HEK293 (cell line): ENCODE measurements around the gene SSU72.

Experiments used
- SETDB1 ChIP-seq: IDR thresholded peaks from one replicate; pipeline ENCODE4 v1.6.1; 2017; ENCODE audit warnings: mild to moderate bottlenecking, low read length, moderate library complexity, mixed read lengths; ENCODE audit not compliant: insufficient read length
- ZBTB1 ChIP-seq: fragments of 450-650 bp; formaldehyde crosslinking; IDR thresholded peaks from 2 replicates; pipeline ENCODE4 v1.5.1; 2016; ENCODE audit warnings: missing biosample characterization, missing genetic modification characterization
- ZFHX2 ChIP-seq: fragments of 450-650 bp; formaldehyde crosslinking; conservative IDR thresholded peaks from 2 replicates; pipeline ENCODE4 v1.5.1; 2016; ENCODE audit warnings: missing biosample characterization, missing genetic modification characterization
- ZNF114 ChIP-seq: fragments of 450-650 bp; formaldehyde crosslinking; IDR thresholded peaks from 2 replicates; pipeline ENCODE4 v1.5.0; 2017; ENCODE audit warnings: missing biosample characterization, missing genetic modification characterization
- ZNF248 ChIP-seq: fragments of 450-650 bp; formaldehyde crosslinking; IDR thresholded peaks from 2 replicates; pipeline ENCODE4 v1.5.1; 2017; ENCODE audit warnings: missing biosample characterization, missing genetic modification characterization
- ZNF416 ChIP-seq: fragments of 450-650 bp; formaldehyde crosslinking; IDR thresholded peaks from 2 replicates; pipeline ENCODE4 v1.5.1; 2016; ENCODE audit warnings: missing biosample characterization, missing genetic modification characterization
- ZNF558 ChIP-seq: fragments of 450-650 bp; formaldehyde crosslinking; IDR thresholded peaks from 2 replicates; pipeline ENCODE4 v1.5.1; 2016; ENCODE audit warnings: missing biosample characterization, missing genetic modification characterization
- ZNF585B ChIP-seq: fragments of 450-650 bp; formaldehyde crosslinking; IDR thresholded peaks from 2 replicates; pipeline ENCODE4 v1.5.1; 2016; ENCODE audit warnings: missing biosample characterization, missing genetic modification characterization
- ZNF792 ChIP-seq: fragments of 450-650 bp; formaldehyde crosslinking; IDR thresholded peaks from 2 replicates; pipeline ENCODE4 v1.5.1; 2016; ENCODE audit warnings: missing biosample characterization, missing genetic modification characterization
- TF ChIP-seq, protein P1 (sequence below): fragments of 450-650 bp; formaldehyde crosslinking; IDR thresholded peaks from 2 replicates; pipeline ENCODE4 v1.5.1; 2016; ENCODE audit warnings: missing biosample characterization, missing genetic modification characterization
- TF ChIP-seq, protein P2 (sequence below): fragments of 450-650 bp; formaldehyde crosslinking; IDR thresholded peaks from 2 replicates; pipeline ENCODE4 v1.5.1; 2017; ENCODE audit warnings: missing biosample characterization, missing genetic modification characterization
- TF ChIP-seq, protein P3 (sequence below): fragments of 450-650 bp; formaldehyde crosslinking; conservative IDR thresholded peaks from 2 replicates; pipeline ENCODE4 v1.5.1; 2016; ENCODE audit warnings: low read depth, missing biosample characterization, missing genetic modification characterization

DNA sequence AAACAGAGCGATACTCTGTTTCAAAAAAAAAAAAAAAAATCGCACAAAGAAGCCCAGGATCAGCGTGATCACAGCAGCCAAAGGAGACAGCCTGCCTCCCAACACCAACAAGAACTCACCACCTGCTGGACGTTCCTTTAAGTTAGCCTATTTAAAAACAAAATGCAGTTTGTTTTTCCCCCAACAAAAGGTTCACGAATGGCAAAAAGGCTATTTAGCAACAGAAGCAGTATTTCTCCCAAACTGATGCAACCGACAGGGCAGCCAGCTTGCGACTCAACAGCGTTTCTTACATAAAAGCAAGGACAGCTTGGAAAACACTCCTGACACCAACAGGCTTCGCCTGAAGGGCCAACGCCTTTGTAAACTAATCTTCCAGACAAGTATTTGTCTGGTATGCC lies 6.8 kb downstream of the SSU72 start:
- TF ChIP-seq, protein P1, sequence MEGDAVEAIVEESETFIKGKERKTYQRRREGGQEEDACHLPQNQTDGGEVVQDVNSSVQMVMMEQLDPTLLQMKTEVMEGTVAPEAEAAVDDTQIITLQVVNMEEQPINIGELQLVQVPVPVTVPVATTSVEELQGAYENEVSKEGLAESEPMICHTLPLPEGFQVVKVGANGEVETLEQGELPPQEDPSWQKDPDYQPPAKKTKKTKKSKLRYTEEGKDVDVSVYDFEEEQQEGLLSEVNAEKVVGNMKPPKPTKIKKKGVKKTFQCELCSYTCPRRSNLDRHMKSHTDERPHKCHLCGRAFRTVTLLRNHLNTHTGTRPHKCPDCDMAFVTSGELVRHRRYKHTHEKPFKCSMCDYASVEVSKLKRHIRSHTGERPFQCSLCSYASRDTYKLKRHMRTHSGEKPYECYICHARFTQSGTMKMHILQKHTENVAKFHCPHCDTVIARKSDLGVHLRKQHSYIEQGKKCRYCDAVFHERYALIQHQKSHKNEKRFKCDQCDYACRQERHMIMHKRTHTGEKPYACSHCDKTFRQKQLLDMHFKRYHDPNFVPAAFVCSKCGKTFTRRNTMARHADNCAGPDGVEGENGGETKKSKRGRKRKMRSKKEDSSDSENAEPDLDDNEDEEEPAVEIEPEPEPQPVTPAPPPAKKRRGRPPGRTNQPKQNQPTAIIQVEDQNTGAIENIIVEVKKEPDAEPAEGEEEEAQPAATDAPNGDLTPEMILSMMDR (tag by site-specific recombination) = no peak
- TF ChIP-seq ZNF558 (tag by site-specific recombination) (no peak), ZNF248 (no peak), ZFHX2 (tag by site-specific recombination) (no peak), ZNF114 (no peak), ZNF792 (no peak), ZNF585B (no peak), ZBTB1 (tag by site-specific recombination) (no peak), ZNF416 (no peak), SETDB1 (no peak)
- TF ChIP-seq, protein P2, sequence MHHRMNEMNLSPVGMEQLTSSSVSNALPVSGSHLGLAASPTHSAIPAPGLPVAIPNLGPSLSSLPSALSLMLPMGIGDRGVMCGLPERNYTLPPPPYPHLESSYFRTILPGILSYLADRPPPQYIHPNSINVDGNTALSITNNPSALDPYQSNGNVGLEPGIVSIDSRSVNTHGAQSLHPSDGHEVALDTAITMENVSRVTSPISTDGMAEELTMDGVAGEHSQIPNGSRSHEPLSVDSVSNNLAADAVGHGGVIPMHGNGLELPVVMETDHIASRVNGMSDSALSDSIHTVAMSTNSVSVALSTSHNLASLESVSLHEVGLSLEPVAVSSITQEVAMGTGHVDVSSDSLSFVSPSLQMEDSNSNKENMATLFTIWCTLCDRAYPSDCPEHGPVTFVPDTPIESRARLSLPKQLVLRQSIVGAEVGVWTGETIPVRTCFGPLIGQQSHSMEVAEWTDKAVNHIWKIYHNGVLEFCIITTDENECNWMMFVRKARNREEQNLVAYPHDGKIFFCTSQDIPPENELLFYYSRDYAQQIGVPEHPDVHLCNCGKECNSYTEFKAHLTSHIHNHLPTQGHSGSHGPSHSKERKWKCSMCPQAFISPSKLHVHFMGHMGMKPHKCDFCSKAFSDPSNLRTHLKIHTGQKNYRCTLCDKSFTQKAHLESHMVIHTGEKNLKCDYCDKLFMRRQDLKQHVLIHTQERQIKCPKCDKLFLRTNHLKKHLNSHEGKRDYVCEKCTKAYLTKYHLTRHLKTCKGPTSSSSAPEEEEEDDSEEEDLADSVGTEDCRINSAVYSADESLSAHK (tag by site-specific recombination) = no peak
- TF ChIP-seq, protein P3, sequence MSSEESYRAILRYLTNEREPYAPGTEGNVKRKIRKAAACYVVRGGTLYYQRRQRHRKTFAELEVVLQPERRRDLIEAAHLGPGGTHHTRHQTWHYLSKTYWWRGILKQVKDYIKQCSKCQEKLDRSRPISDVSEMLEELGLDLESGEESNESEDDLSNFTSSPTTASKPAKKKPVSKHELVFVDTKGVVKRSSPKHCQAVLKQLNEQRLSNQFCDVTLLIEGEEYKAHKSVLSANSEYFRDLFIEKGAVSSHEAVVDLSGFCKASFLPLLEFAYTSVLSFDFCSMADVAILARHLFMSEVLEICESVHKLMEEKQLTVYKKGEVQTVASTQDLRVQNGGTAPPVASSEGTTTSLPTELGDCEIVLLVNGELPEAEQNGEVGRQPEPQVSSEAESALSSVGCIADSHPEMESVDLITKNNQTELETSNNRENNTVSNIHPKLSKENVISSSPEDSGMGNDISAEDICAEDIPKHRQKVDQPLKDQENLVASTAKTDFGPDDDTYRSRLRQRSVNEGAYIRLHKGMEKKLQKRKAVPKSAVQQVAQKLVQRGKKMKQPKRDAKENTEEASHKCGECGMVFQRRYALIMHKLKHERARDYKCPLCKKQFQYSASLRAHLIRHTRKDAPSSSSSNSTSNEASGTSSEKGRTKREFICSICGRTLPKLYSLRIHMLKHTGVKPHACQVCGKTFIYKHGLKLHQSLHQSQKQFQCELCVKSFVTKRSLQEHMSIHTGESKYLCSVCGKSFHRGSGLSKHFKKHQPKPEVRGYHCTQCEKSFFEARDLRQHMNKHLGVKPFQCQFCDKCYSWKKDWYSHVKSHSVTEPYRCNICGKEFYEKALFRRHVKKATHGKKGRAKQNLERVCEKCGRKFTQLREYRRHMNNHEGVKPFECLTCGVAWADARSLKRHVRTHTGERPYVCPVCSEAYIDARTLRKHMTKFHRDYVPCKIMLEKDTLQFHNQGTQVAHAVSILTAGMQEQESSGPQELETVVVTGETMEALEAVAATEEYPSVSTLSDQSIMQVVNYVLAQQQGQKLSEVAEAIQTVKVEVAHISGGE (tag by site-specific recombination) = no peak
